Testis (tissue), 3 donors: ENCODE data around the gene SLC19A1. TPM values are rescaled to one million over a fixed set of nuclear protein-coding genes. Genes with fewer than 3 reads are reported as not detected.

ENCODE experiments used
- DNase-seq: peaks from one replicate; pipeline ENCODE4 v3.0.0-alpha.2; 2019
- H3K27ac ChIP-seq, 2 donors: fragments of 200-600 bp; sonication (generic); one replicate each; pipeline ENCODE4 v1.5.1; 2019
- H3K27me3 ChIP-seq: fragments of 200-600 bp; sonication (generic); one replicate; pipeline ENCODE4 v1.5.1; 2019
- H3K36me3 ChIP-seq: fragments of 200-600 bp; sonication (generic); one replicate; pipeline ENCODE4 v1.5.1; 2017; ENCODE audit warnings: low read depth; ENCODE audit errors: missing control alignments
- H3K4me1 ChIP-seq: fragments of 200-600 bp; sonication (generic); one replicate; pipeline ENCODE4 v1.5.1; 2019
- H3K4me3 ChIP-seq, 2 donors: fragments of 200-600 bp; sonication (generic); one replicate each; pipeline ENCODE4 v1.5.1; 2017 to 2019
- H3K9me3 ChIP-seq: fragments of 200-600 bp; sonication (generic); one replicate; pipeline ENCODE4 v1.5.1; 2017
- POLR2A ChIP-seq: fragments of 450-650 bp; IDR thresholded peaks from one replicate; pipeline ENCODE4 v1.6.1; 2017; ENCODE audit warnings: antibody characterized with exemption, mild to moderate bottlenecking, moderate library complexity
- WGBS, 2 donors: methylation state at CpG; one replicate each; pipeline ENCODE4 v1.1.5; 2018; 5-methylcytosine and 5-hydroxymethylcytosine counted together
- intact Hi-C: fragments of 100-400 bp; cut with DNase I; formaldehyde crosslinking; loops from one replicate; pipeline ENCODE4 v1.15.1; 2023; ENCODE audit warnings: low total_unique reads
- polyA plus RNA-seq: library from polyadenylated mRNA; stranded (reverse); fragments of 350-450 nt; fragmentation: Illumina TruSeq; extraction: RNeasy Lipid Tissue Mini Kit (QIAGEN cat#74804); gene quantifications from one replicate; pipeline ENCODE4 v1.2.3, GENCODE V29; 2014; ENCODE audit warnings: low read depth, low replicate concordance; ENCODE audit not compliant: insufficient read depth
- total RNA-seq, 2 donors: library from RNA; depleted of rRNA; stranded (reverse); fragments of >200 nt; gene quantifications; one replicate each; pipeline ENCODE4 v1.2.3, GENCODE V29; 2016
- TF ChIP-seq, protein P1 (sequence below), 3 experiments: fragments of 450-650 bp in 2 of 3; fragments of 200-600 bp in 1 of 3; sonication (generic) in 1 of 3; IDR thresholded peaks; one replicate each; pipeline ENCODE4 v1.5.1; 2016 to 2019; ENCODE audit warnings: antibody characterized with exemption in 3 of 3, mild to moderate bottlenecking in 2 of 3, moderate library complexity in 1 of 3

Gene SLC19A1
- total and polyA plus RNA-seq, 3 donors from 2014 or later = 5.5 to 17.4 (median 15.7) TPM

DNA sequence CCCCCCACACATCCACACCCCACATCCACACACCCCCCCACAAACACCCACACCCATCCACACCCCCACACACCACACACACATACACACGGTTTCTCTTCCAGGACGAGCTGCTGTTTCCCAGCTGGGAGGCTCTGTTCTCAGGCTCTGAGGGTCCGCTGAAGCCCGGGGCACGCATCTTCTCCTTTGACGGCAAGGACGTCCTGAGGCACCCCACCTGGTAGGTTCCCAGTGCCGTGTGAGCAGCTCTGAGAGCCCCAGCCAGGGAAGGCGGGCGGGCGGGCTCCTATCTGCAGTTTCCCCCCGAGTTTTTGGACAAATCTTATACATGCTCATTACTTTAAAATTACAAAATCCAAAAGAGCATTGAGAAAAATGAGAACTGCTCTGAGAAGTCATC lies 31.2 kb downstream of the SLC19A1 start:
- Histone ChIP-seq H3K4me1 (no peaks in the 10 kb centered on the region), H3K27ac (no peak overlapping the region), H3K27me3 (no peaks in the 10 kb centered on the region), H3K4me3 (no peak overlapping the region), H3K36me3 (no peaks in the 10 kb centered on the region), H3K9me3 (no peaks in the 10 kb centered on the region)
- intact Hi-C loops = no loop called here
- DNase-seq = no peak
- WGBS, 2 donors = 83 to 86% methylated on average over 10 to 12 of the region's 12 CpGs
- no peak for TF ChIP-seq POLR2A
- TF ChIP-seq, protein P1, sequence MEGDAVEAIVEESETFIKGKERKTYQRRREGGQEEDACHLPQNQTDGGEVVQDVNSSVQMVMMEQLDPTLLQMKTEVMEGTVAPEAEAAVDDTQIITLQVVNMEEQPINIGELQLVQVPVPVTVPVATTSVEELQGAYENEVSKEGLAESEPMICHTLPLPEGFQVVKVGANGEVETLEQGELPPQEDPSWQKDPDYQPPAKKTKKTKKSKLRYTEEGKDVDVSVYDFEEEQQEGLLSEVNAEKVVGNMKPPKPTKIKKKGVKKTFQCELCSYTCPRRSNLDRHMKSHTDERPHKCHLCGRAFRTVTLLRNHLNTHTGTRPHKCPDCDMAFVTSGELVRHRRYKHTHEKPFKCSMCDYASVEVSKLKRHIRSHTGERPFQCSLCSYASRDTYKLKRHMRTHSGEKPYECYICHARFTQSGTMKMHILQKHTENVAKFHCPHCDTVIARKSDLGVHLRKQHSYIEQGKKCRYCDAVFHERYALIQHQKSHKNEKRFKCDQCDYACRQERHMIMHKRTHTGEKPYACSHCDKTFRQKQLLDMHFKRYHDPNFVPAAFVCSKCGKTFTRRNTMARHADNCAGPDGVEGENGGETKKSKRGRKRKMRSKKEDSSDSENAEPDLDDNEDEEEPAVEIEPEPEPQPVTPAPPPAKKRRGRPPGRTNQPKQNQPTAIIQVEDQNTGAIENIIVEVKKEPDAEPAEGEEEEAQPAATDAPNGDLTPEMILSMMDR (IDR thresholded peaks at IDR 0.05) = no peak

DNA sequence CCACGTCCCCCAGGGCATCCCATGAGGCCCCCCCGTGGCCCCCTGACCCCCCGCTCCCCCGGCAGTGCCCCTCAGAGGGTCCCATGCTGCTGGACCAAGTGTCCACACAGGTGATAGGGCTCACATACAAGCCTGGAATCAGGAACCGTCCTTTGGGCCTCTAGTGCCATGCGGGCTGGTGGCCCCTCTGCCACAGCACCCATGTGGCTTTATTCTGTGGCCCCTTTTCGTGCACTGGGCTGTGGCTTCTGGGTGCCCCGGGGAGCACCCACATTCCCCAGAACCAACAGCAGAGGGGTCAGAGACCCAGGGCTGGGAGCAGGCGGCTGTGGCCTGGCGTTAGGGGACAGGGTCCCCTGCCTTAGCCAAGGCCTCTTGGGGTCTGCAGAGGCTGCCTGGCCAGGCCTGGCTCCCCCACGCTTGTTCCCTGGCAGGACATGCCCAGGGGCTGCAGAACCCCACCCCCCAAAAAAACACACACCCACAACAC lies 31.7 kb downstream of the SLC19A1 start:
- WGBS, 2 donors = 90% methylated on average over 11 of the region's 11 CpGs; no CpG with 5 or more reads in 1 of the 2 donors
- TF ChIP-seq, protein P1 (IDR thresholded peaks at IDR 0.05) = no peak
- no peak for TF ChIP-seq POLR2A
- no peaks in the 10 kb centered on the region for H3K27me3 ChIP-seq
- intact Hi-C loops = no loop called here
- DNase-seq = no peak
- H3K9me3 ChIP-seq = no peaks in the 10 kb centered on the region
- no peak overlapping the region for H3K4me3 ChIP-seq
- H3K36me3 ChIP-seq = no peaks in the 10 kb centered on the region
- no peaks in the 10 kb centered on the region for H3K4me1 ChIP-seq
- H3K27ac ChIP-seq = no peak overlapping the region

DNA sequence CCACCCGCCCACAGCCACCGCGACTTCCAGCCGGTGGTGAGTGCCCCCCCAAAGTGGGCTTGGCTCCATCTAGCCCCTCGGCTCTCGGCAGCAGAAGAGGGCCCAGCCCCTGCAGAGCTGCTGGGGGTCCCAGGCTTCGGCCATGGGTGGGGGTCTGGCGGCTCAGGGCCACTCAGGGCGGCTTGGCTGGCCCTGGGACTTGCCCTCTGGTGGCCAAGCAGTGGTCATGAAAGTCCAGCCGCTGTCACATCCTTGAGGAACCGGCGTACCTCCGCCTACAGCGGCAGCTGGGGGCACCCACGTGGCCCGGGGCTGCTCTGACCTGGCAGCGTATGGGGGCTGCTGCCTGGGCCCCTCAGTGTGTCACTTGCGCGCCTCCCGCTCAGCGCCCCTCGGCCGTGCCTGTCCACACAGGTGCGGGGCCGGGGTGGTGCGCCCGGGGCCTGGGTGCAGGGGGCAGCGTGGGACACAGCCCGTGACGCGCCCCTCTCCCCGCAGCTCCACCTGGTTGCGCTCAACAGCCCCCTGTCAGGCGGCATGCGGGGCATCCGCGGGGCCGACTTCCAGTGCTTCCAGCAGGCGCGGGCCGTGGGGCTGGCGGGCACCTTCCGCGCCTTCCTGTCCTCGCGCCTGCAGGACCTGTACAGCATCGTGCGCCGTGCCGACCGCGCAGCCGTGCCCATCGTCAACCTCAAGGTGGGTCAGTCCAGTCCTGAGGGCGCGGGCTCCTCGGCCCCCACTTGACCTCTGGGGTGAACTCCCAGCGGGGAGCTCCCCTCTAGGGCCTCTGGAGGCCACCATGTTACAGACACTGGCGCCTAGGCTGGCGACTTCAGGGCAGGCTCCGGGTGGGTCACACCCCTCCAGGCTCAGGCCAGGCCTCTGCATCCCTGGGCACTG lies 32.4 kb downstream of the SLC19A1 start:
- H3K9me3 ChIP-seq = no peaks in the 10 kb centered on the region
- TF ChIP-seq POLR2A = no peak
- TF ChIP-seq, protein P1 (IDR thresholded peaks at IDR 0.05) = no peak
- no peaks in the 10 kb centered on the region for H3K4me1 ChIP-seq
- H3K27ac ChIP-seq = no peak overlapping the region
- H3K4me3 ChIP-seq = no peak overlapping the region
- no peaks in the 10 kb centered on the region for H3K36me3 ChIP-seq
- DNase-seq = no peak
- intact Hi-C loops = no loop called here
- WGBS, 2 donors = 94 to 95% methylated on average over 4 to 56 of the region's 61 CpGs
- H3K27me3 ChIP-seq = no peaks in the 10 kb centered on the region

DNA sequence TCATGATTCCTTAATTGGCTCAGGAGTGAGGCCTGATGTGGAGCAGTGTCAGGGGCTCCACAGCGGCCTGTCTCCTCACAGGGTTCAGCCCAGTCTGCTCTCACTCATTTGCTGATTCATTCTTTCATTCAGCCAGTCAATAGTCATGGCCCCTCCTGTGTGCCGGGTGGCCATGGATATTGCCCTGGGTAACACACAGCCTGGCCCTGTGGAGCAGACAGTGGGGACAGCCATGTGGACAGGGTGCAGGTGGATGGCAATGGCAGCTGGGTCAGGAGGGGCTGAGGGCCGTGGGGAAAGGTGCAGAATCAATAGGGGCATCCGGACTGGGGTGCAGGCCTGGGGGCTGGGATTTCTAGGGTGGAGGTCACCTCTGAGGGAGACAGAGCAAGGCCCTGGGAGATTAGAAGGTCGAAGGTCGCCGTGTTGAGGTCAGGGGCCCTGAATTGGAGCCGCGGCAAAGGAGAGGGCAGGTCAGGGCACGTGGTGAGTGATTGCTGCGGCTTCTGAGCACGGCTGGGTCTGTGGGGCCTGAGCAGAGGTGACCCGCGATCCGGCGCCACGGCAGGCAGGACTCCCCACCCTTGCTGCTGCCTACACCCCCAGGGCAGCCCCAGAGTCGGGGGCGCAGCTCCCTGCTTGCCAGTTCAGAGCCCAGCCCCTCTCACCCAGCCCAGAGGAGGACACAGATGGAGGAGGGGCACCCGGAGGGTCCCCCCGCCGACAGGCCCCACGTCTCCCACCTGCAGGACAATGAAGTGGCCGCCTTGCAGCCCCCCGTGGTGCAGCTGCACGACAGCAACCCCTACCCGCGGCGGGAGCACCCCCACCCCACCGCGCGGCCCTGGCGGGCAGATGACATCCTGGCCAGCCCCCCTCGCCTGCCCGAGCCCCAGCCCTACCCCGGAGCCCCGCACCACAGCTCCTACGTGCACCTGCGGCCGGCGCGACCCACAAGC lies 33.4 kb downstream of the SLC19A1 start:
- Histone ChIP-seq H3K9me3 (no peaks in the 10 kb centered on the region), H3K27me3 (no peaks in the 10 kb centered on the region), H3K27ac (no peak overlapping the region), H3K36me3 (no peaks in the 10 kb centered on the region), H3K4me1 (no peaks in the 10 kb centered on the region), H3K4me3 (no peak overlapping the region)
- WGBS, 2 donors = 85 to 87% methylated on average over 18 to 36 of the region's 42 CpGs
- intact Hi-C loops = no loop called here
- TF ChIP-seq POLR2A = no peak
- TF ChIP-seq, protein P1 (IDR thresholded peaks at IDR 0.05) = no peak
- no peak for DNase-seq
